ENCODE measurements around the gene SIK1.

GRCh38 chr21:43374228-43374885, 52.6 kb downstream of the SIK1 start:
- TF ChIP-seq POLR2A (IDR thresholded peaks at IDR 0.05): no peak
- no peak for TF ChIP-seq CTCF (IDR thresholded peaks at IDR 0.05)
- TF ChIP-seq EP300 (IDR thresholded peaks at IDR 0.05): no peak
